ENCODE results near the gene ZNF598. TPM values are rescaled to one million over a fixed set of nuclear protein-coding genes. Genes with fewer than 3 reads are reported as not detected.

Gene ZNF598
- total and polyA plus RNA-seq, 2 of the 13 experiments (the other 11 are each of a cell fraction or from before 2014, with no cell fraction given) = 13.5 to 14.2 TPM

DNA sequence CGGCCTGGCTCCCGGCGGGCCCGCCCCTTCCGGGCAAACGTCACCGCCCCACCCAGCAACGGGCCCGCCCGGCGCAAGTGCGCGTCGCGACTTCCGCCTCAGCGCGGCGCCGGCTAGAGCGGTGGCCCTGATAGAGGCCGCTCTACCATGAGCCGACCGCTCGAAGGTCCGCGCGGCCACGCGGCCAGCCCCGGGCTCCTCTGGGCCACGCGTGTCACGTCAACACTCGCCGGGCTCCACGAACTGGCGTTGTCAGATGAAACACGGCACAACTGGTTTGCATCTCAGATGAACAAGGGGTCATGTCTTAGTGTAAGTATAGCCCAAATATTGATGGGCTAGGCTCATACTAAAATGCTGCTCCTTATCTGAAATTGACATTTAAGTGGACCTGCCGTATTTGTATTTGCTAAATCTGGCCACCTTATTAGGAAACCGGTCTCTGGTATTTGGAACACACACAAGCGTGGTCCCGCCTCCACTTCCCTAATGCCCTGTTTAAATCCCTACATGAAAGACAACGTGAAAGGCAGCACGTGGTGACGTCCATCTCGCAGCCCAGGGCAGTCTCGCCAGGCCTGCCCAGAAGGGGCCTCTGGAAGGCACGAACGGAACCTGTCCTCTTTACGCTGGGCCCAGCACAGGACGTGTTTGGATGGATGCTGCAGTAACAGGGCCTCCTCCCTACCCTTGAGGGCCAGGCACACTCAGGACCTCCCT is at the start of gene ZNF598 (continued):
- TF ChIP-seq ZNF33A (CRISPR knock-in tag; IDR thresholded peaks at IDR 0.05; ENCODE audit: borderline replicate concordance) (no peak), ZNF674 (CRISPR knock-in tag; IDR thresholded peaks at IDR 0.05; ENCODE audit: low read depth) (no peak), ZNF446 (CRISPR knock-in tag; IDR thresholded peaks at IDR 0.05) (peak; percentile 59), RFX5 (IDR thresholded peaks at IDR 0.05; ENCODE audit: low read depth, low read length) (no peak), ZNF138 (CRISPR knock-in tag; IDR thresholded peaks at IDR 0.05; ENCODE audit: low read depth) (no peak), ZNF543 (CRISPR knock-in tag; IDR thresholded peaks at IDR 0.05) (0 out of 2 replicates have a peak, but pooled peaks have one; percentile 66), SAFB2 (CRISPR knock-in tag; IDR thresholded peaks at IDR 0.05; ENCODE audit: borderline replicate concordance, low read depth) (no peak), ZFY (CRISPR knock-in tag; IDR thresholded peaks at IDR 0.05) (peak; percentile 89), NFIC (IDR thresholded peaks at IDR 0.05; ENCODE audit: low read length) (no peak), SETDB1 (CRISPR knock-in tag; IDR thresholded peaks at IDR 0.05; ENCODE audit: borderline replicate concordance) (no peak), ZNF678 (CRISPR knock-in tag; IDR thresholded peaks at IDR 0.05) (no peak), MTF2 (CRISPR knock-in tag; IDR thresholded peaks at IDR 0.05; ENCODE audit: borderline replicate concordance) (no peak), CENPT (CRISPR knock-in tag; IDR thresholded peaks at IDR 0.05; ENCODE audit: low read depth) (no peak), CCAR2 (optimal IDR thresholded peaks at IDR 0.05; ENCODE audit: low read depth, low read length) (no peak), ZNF484 (CRISPR knock-in tag; IDR thresholded peaks at IDR 0.05; ENCODE audit: borderline replicate concordance, low read depth) (no peak), TCF12 (IDR thresholded peaks at IDR 0.05) (no peak), TCF12 (CRISPR knock-in tag; IDR thresholded peaks at IDR 0.05) (no peak), GLI4 (CRISPR knock-in tag; IDR thresholded peaks at IDR 0.05; ENCODE audit: borderline replicate concordance) (peak; percentile 63; the same call in 1 of the 2 replicates)

Data from HepG2 (cell line).